Stimulated activated CD8-positive, alpha-beta memory T cell treated with anti-CD3 and anti-CD28 coated beads, Interleukin-7, amount 100 ng/mL, for 24 hours (primary cell): ENCODE data around the gene TLR1.
"Not testable (repeated sequence)": the region's sequence is repeated elsewhere in the genome, so short reads cannot be mapped to it uniquely, and the experiment has no call there.

Source experiments
- DNase-seq: peaks from one replicate; pipeline ENCODE4 v3.0.0-alpha.2; 2020; ENCODE audit warnings: low read depth

TLR1 gene

DNA sequence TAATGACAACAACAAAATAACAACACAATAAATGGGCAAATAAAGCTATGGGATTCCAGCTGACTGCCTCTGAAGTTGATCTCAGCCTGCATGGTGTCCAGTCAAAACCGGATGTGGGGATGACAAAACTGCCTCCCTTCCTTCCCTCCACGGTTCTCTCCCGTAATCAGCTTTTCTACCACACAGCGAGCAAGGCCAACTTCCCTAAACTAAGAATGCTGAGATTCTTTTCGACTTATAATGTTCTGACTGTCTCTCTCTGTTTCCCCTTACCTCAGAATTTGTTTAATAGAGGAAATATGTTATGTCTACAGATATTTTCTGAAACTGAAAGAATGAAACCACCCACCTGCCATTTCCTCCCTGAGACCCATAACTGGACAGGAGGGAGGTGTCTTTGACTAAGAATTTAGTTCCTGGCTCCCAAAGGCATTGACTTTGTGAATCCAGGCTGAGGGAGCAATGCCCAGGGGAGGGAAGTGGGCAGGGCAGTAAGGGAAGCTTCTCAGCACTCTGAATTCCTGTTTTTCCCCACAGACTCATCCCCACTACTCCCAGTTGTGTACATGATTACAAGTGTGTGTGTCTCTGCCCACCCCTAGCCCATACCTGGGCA lies 1.0 kb upstream of the TLR1 start:
- DNase-seq: no peak

DNA sequence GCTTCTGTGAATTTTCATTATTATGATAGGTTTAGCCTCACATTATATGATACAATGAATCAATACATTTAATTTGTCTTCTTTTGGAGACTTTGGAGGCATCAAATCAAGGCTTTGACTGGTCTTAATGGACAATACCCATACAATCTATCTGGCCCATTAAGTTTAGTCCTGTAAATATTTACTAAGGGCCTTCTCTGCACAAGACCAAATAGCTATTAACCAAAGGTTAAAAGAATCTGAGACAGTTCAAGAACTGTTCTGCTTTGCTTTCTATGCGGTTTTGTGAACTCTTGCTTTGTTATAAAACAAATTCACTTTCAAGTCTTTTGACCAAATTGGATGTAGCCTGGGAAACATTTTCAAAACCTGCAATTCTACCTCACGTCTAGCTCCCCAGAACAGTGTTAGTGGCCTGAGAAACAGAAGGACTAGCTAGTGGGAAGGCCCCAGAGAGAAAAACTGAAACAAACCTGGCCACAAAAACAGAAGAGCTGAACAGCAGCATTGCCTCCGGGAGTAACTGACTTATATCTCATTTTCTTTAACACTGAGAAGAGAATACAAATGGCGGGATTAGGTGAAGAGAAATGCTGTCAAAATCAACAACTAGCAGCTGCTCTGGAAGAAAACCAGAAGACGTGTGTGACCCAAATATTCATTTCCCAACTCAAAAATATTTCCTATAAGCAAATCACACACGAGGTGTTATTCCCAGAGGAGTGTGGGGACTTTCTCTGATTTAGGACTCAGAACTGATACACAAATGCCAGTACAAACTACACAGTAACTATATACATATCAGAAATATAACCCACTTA lies 548 bp downstream of the TLR1 start:
- DNase-seq: no peak

DNA sequence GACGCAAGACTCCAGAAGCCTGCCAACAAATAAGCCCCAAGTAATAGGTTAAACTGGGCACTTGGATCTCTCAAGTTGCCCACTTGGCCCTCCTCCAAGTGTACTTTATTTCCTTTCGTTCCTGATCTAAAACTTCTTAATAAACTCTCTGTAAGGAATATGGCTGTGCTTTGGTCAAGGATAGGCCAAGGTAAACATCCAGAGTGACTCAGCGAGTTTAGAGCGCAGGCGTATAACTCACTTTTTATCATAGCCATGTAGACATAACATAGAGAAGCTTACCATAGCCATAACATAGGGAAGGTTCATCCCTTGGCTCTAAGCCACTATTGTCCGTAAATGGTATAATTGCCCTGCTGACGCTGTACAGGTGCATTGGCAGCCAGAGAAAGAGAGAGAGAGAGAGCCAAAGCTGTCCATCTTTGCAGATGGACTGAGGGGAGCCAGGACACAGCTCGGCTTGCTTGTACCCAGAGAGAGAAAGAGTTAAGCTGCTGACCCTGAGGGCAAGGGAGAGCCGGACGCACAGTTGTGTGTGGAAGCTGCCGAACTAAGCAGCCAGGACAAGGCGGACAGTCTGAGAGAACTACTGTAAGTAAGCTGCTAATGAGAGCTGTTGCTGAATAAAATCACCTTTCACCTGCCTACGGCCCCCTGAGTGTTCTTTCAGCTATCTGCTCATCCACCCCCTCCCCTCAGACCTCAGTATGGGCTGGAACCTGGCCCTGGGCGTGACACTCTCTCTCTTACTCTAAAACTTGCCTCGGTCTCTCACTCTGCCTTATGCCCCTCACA lies 1.8 kb downstream of the TLR1 start:
- DNase-seq: no peak

DNA sequence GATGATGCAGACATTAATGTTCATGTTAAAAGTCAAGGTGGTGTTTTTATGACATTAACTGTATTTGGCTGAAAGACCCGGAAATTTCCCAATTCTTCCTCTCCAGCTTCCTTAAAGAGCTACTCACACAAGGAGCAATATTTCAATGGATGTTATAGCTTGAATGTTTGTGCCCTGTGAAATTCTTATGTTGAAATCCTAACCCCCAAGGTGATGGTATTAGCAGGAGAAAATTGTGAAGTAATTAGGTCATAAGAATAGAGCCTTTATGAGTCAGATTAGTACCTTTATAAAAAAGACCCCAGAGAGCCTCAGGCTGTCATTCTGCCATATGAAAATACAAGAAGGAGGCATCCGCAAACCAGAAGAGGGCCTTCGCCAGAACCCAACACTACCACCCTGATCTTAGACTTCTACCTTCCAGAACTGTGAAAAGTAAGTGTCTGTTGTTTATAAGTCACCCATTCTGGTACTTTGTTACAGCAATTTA lies 3.6 kb downstream of the TLR1 start:
- DNase-seq: no peak

DNA sequence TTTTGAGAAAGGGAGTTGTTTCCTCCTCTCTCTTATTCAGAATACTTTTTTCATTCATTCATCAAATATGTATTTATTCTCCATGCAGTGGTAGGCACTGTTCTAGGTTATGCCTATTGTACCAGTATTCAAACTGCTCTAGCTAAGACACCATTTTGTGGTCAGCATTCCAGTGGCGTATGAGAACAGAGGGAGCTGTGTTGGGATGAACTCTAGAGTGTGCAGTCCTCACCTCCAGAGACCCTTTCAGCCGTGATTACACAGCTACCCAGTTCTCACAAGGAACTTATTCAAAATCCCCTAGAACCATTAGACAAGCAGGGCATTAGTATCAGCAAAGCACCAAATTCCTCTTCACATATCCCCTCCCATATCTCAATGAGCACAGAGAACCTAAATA lies 4.2 kb downstream of the TLR1 start:
- no peak for DNase-seq

DNA sequence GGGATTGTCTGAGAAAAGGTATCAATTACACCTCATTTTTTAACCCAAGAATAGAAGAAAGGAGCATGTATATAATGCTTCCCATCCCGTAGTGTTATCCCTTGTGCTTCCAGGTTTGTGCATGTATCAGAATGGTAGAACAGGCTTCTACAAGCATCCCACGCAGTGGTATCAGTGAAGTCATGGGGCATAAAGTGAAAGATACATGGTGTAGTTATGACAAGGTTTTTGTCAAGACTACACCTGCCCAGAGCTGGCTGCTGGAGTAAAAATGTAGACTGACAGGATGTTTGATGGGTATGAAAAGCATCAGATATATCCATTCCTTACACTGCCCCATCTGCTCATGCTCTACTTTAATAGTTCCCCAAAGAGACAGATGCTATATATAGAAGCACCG lies 9.5 kb downstream of the TLR1 start:
- no peak for DNase-seq

DNA sequence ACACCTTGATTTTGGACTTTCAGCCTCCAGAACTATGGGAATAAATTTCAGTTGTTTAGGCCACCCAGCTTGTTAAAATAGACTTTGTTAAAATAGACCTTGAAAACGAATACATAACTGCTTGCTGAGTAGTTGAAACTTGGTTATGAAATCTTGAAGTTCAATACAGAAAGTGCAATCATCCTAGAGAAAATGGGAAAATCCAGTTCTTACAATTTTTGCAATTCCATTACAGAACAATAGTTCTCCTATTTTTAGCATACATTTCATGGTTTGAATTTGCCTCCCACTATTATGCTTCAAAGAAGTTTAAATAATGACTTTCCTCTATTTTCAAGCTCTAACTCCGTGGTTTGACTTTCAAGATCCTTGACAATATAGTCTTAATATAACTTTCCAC lies 10.5 kb downstream of the TLR1 start:
- DNase-seq: no peak

DNA sequence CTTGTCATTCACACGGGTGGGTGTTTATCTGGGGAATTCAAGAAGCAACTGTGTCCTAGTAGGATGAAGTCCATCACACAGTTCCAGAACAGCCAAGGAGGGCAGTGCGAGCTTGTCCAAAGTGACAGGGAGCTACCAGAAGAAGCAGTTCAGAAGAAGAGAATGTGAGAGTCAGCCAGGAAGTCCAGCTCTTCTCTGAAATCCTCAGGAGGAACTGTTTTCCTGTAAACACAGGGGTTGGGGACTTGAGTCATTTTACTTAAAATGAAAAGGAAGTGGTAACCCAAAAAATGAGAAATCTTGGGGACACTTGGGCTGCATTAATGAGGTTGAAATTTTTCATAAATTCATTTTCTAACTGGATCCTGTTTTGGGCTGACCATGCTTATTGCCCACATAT lies 13.6 kb downstream of the TLR1 start:
- no peak for DNase-seq

DNA sequence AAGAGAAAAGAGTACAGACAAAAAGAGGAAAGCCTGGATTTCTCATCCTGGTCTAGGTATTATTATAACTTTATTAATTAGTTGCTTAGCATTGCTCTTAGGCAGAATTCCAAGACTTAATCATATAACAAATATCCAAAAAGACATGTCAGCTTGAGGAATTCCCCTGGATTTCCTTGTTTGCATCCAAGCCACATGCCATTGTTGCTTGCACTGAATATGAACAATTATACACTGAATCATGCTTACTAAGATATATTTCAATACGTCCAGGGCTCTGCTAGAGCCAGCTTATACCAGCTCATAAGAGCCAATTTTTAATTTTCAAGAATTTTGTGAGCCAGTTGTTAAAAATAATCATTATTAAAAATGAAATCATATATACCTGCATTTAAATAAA lies 16.3 kb downstream of the TLR1 start:
- no peak for DNase-seq

DNA sequence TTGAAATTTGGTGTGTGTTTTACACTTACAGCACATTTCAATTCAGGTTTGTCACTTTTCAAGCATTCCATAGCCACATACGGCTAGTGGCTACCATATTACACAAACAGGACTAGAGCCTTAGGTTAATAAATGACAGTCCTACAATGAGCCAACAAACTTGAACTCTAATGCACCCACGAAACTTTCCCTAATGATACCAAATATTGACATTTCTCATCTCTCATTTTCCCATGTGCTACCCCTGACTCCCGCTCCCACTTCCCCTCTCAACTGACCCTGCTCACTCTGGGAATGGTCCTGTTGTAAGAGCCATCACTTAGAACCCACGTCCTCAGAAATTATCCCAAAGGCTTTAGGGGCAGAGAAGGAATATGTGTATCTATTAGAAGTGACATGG lies 16.9 kb downstream of the TLR1 start:
- no peak for DNase-seq

DNA sequence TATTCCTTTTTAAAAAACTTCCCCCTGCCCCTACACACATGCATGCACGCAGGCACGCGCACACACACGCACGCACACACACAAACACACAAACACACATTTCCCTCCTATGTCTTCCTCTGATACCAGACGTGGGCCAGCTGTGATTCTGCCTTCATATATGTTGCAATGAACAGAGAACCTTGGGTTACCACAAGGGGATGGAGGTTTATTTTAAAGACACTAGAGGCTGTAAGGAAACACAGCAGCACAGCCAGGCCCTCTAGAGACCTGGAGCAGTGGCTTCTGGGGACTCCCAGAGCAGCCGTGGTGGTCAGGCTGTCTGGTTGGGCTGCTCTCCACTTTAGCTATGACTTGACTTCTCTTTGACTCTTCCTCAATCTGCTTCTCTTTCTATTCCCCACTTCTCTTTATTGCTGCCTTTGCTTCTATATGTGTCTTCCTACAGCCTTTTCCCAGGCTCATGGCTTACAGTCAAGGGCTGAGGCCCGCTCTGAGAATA lies 18.6 kb downstream of the TLR1 start:
- no peak for DNase-seq

DNA sequence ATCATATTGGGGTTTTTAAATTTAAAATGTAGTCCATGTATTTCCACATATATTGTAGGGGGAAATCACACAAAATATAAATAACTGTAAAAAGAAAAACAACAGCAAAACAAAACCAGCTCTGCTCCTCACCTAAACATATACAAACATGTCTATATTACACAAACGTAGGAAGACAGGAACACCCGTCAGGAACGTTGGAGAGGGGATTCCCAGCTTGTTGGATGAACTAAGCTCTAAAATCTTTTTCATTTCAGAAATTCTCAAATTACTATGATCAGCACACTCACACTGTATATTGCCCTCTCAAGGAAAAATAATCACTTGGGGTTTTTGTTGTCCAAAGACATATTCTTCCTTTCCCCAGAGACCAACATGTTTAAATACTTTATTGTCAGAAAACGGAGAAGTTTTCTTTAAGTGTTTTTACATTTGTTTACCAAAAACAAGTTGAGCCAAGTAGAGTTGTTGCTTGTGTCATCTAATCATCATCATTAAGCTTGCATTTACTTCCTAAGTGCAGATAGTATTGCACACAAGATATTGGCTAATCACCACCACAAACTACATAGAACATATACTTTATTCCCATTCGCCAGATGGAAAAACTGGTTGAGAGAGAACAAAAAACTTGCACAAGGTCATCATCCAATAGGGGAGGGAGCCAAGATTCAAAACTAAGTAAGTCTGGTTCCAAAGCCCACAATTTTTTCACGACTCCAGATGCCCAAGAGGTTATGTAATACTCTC lies 19.4 kb downstream of the TLR1 start:
- DNase-seq: no peak

DNA sequence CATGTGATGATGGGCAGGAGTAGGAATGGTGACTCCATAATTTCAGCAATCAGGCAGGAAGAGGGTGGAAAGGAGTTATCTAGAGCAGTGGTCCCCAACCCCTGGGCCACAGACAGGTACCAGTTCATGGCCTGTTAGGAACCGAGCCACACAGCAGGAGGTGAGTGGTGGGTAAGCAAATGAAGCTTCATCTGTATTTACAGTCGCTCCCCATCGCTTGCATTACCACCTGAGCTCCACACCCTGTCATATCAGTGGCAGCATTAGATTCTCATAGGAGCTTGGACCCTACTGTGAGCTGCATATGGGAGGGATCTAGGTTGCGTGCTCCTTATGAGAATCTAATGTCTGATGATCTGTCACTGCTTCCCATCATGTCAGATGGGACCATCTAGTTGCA lies 20.4 kb downstream of the TLR1 start:
- no peak for DNase-seq

DNA sequence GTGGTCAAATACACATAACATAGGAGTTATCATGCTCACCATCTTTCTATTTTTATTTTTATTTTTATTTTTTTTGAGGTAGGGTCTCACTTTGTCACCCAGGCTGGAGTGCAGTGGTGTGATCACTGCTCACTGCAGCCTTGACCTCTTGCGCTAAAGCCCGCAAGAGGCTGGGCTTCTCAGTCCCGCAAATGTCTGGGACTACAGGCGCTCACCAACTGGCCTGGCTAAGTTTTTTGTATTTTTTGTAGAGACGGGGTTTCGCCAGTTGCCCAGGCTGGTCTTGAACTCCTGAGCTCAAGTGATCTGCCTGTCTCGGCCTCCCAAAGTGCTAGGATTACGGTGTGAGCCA lies 21.5 kb downstream of the TLR1 start:
- no peak for DNase-seq

DNA sequence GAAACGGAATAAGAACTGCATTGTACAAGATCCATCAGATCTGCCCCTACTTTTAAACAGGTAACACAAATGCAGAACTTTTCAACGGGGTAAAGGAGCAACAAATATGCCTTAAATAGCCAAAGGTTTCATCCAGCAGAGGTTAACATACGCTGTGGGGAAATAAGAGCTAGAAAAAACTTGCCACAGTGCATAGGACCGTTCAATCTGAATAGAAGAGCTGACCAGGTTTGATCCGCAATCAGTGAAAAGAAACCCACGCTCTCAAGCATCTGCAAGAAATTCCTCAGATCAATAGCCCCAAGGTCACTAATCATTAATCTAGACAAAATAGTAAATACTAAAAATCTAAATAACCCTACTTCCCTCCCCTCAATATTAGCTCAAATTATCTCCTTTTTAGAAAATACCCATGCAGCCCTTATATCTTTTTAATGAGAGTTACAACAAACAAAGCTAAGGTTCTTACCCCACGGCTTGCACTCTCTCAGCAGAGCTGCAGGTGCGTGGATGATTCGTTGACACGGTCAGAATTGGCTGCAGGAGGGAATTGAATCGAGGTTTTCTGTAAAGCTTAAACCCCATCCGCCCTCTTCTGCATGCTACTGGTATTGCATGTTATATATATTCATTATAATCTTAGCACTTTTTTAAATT lies 22.0 kb downstream of the TLR1 start, which contains the start of gene TLR10:
TLR10 (minus strand) TSS at position 539 of the 657 bp plus-strand sequence. CDS start 7,400 bp downstream, outside the sequence.
- DNase-seq: no peak

DNA sequence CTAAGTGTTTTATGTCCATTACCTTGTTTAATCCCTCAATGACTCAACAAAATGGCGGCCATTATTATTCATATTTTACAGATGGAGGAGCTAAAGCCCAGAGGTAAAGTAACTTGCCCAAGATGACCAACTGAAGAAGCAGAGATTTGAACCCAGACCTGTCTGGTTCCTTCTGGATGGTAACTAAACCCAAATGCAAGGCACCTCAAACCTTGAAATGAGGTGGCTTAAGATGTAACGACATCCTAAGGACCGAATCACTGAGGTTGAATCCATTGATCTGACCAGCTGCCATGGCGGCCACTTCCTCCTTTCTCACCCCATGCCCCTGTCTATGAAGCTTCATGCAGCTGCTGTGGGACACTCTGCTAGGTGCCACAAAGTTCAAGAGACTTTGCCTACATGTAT lies 22.7 kb downstream of the TLR1 start:
- no peak for DNase-seq

DNA sequence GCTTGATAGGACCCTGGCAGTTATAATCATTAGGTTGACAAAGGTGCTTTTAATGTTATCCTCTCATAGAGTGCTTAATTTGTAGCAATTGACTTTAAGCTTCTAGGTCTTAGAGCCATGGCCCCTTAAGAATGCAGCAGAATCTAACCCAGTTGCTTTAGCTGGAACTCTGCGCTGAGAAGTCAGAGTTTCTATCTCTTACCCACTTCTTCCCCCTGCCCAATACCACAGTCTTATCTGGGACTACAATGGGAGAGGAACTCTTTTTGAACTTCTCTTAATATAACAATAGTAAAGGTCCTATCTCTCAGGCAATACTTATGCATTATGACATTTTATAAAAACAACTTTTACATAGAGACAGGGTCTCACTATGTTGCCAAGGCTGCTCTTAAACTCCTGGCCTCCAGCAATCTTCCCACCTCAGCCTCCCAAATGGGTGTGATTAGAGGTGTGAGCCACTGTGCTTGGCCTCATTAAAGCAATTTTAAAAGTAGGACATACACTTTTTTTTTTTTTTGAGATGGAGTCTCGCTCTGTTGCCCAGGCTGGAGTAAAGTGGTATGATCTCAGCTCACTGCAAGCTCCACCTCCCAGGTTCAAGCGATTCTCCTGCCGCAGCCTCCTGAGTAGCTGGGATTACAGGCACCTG lies 23.6 kb downstream of the TLR1 start:
- no peak for DNase-seq

DNA sequence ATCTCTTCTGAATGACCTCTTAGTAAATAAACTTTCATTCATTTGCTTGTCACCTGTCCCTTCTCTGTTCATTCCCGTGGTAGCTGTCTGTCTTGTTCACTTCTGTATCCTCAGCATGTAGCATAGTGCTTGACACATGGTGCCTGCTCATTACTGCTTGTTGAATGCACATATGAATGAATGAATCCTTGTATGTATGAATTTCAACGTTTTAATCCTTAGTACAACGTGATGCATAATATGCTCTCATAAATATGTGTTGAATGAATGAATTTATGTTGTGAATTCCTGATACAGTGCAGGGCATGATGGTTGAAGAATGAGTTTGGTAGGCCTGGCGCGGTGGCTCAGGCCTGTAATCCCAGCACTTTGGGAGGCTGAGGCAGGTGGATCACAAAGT lies 24.8 kb downstream of the TLR1 start:
- no peak for DNase-seq

DNA sequence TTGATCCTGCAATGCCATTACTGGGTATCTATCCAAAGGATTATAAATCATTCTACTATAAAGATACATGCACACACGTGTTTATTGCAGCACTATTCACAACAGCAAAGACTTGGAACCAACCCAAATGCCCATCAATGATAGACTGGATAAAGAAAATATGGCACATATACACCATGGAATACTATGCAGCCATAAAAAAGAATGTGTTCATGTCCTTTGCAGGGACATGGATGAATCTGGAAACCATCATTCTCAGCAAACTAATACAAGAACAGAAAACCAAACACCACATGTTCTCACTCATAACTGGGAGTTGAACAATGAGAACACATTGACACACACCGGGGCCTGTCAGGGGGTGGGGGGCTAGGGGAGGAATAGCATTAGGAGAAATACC lies 26.7 kb downstream of the TLR1 start:
- DNase-seq: not testable (repeated sequence)

DNA sequence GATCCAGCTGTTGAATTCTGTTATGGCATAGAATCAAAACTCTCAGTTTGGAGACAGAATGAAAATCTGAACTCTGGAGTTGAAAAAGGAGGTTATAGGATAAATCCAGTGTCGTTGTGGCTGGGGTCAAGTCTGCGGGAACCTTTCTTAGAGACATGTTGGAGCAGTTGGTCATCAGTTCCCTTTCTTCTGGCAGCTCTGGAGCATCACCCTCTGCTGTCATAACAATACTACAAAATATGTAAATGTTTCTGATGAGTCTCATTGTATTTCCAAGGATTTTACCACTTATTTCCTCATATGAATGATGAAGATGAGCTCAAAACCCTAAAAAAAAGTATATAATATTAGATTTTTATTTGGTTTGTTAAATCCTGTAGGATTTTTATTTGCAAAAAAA lies 29.3 kb downstream of the TLR1 start:
- no peak for DNase-seq
